Mucosa of descending colon (tissue), 3 donors: Measurements from ENCODE around the gene MVD. TPM values are rescaled to one million over a fixed set of nuclear protein-coding genes. Genes with fewer than 3 reads are reported as not detected.

Source experiments
- ATAC-seq: fragments of 200-7000 bp; cut with Tn5 transposase; one replicate; pipeline ENCODE4 v1.9.1; 2020; ENCODE audit warnings: mild to moderate bottlenecking, moderate library complexity
- DNase-seq, 3 donors: peaks; one replicate each; pipeline ENCODE4 v3.0.0-alpha.2; 2020
- H3K36me3 ChIP-seq: fragments of 200-600 bp; one replicate; pipeline ENCODE4 v1.8.0; 2021; ENCODE audit warnings: low read depth, mild to moderate bottlenecking
- H3K4me1 ChIP-seq: fragments of 200-600 bp; one replicate; pipeline ENCODE4 v1.8.0; 2021; ENCODE audit warnings: low read depth, mild to moderate bottlenecking
- H3K4me3 ChIP-seq: fragments of 200-600 bp; one replicate; pipeline ENCODE4 v1.8.0; 2021; ENCODE audit warnings: mild to moderate bottlenecking
- H3K9me3 ChIP-seq: fragments of 200-600 bp; one replicate; pipeline ENCODE4 v1.8.0; 2021; ENCODE audit warnings: mild to moderate bottlenecking
- CTCF ChIP-seq: fragments of 200-600 bp; IDR thresholded peaks from one replicate; pipeline ENCODE4 v1.8.0; 2022; ENCODE audit warnings: antibody characterized with exemption, mild to moderate bottlenecking
- intact Hi-C, 2 donors: fragments of 100-400 bp; cut with DNase I in 1 of 2; cut with micrococcal nuclease in 1 of 2; formaldehyde crosslinking; loops; one replicate each; pipeline versions ENCODE4 v1.11.0 to v1.11.1; 2022; cut with DNase I, micrococcal nuclease
- total RNA-seq, 3 donors: library from RNA; stranded (reverse); fragmentation: NEBNext Ultra II Directional in 2 of 3; extraction: Animal tissue kit (Norgen Biotek cat#: 25700) in 2 of 3; gene quantifications; one replicate each; pipeline versions ENCODE4 v1.2.1 to v1.2.4, GENCODE V29; 2021 to 2023
- donor health status: DM: no; HTN: no; CAD: no; lungs with moderate emphysema.
- donor health status: DM: no; HTN: no; CAD: no.
- donor health status: DM: no; HTN: yes; CAD: no.

Gene MVD
- total RNA-seq, 3 donors from 2014 or later: 42.7 to 89.5 (median 72.5) TPM

GRCh38 chr16:88681709-88682451 is 19.0 kb upstream of the MVD start:
- ATAC-seq (peak; percentile 49), DNase-seq (peak; percentile 56 to 85 (median 69))
- H3K36me3 ChIP-seq: no peaks in the 10 kb centered on the region
- intact Hi-C loops: no loop called here
- H3K9me3 ChIP-seq: no peaks in the 10 kb centered on the region
- peaks cover 3% of the 10 kb centered on the region for H3K4me1 ChIP-seq
- no peak overlapping the region for H3K4me3 ChIP-seq
- no peak for TF ChIP-seq CTCF

- DNase-seq (peak; percentile 77 to 86 (median 84)), ATAC-seq (peak; percentile 79)
- TF ChIP-seq CTCF: peak; percentile 52
- H3K4me1 ChIP-seq: no peaks in the 10 kb centered on the region
- intact Hi-C loops: no loop called here
- no peak overlapping the region for H3K4me3 ChIP-seq
- H3K9me3 ChIP-seq: no peaks in the 10 kb centered on the region
- H3K36me3 ChIP-seq: no peaks in the 10 kb centered on the region
Measured at GRCh38 chr16:88681084-88681680, 18.3 kb upstream of the MVD start.

- H3K4me1 ChIP-seq: no peaks in the 10 kb centered on the region
- intact Hi-C loops: no loop called here
- no peaks in the 10 kb centered on the region for H3K9me3 ChIP-seq
- ATAC-seq (no peak), DNase-seq (no peak)
- TF ChIP-seq CTCF: no peak
- H3K4me3 ChIP-seq: no peak overlapping the region
- no peaks in the 10 kb centered on the region for H3K36me3 ChIP-seq
Measured at GRCh38 chr16:88680554-88681083, 17.7 kb upstream of the MVD start.

GRCh38 chr16:88678224-88678979 is 15.5 kb upstream of the MVD start:
- no peak for ATAC-seq

More at GRCh38 chr16:88678224-88678979, 15.5 kb upstream of the MVD start:
- Histone ChIP-seq H3K4me1 (no peaks in the 10 kb centered on the region), H3K36me3 (no peaks in the 10 kb centered on the region), H3K4me3 (no peak overlapping the region), H3K9me3 (no peaks in the 10 kb centered on the region)
- intact Hi-C loops: no loop called here
- no peak for TF ChIP-seq CTCF
- DNase-seq: no peak
